GM12878 (cell line): Measurements from ENCODE around the gene CHRND. TPM values are rescaled to one million over a fixed set of nuclear protein-coding genes. Genes with fewer than 3 reads are reported as not detected.

Experiments
- ATAC-seq: fragments of 200-7000 bp; cut with Tn5 transposase; 3 replicates; pipeline ENCODE4 v1.9.1; 2020; ENCODE audit warnings: mild to moderate bottlenecking, moderate library complexity
- BruUV-seq: library from RNA; stranded (reverse); fragments of 400-500 nt; replicated peaks from 2 replicates; lab custom pipeline; 2021; lab: Mats Ljungman, UMichigan
- CTCF ChIA-PET: fragments of 300-600 bp; sonication (Branson Sonifier 250); formaldehyde crosslinking; extraction: SDS; loops from one replicate; lab custom pipeline; 2021; ENCODE audit warnings: inconsistent platforms; lab: Yijun Ruan, JAX
- POLR2A ChIA-PET: fragments of 350-600 bp; formaldehyde crosslinking; extraction: SDS; loops from one replicate; lab custom pipeline; 2021; ENCODE audit warnings: inconsistent platforms; lab: Charles Lee
- RAD21 ChIA-PET: fragments of 300-600 bp; sonication (Branson Sonifier 250); formaldehyde crosslinking; loops from one replicate; lab custom pipeline; 2023; ENCODE audit warnings: antibody characterized with exemption; ENCODE audit not compliant: unreplicated experiment; lab: Charles Lee
- SMC1A ChIA-PET: fragments of 300-600 bp; sonication (Branson Sonifier 250); formaldehyde crosslinking; loops from one replicate; lab custom pipeline; 2023; ENCODE audit not compliant: unreplicated experiment, uncharacterized antibody; lab: Charles Lee
- DNase-seq: peaks from one replicate; pipeline ENCODE4 v3.0.0-alpha.2; 2011; ENCODE audit warnings: low read depth, low spot score
- FAIRE-seq: peaks from 3 replicates; lab custom pipeline; 2011; peaks lifted over from hg19 to GRCh38; lab: Jason Lieb, UNC
- H2AFZ ChIP-seq: 2 replicates; pipeline ENCODE4 v1.6.0; 2011; ENCODE audit warnings: low read depth, low read length, control low read depth; ENCODE audit not compliant: control insufficient read depth
- H3K27ac ChIP-seq: 2 replicates; pipeline ENCODE4 v1.5.1; 2011; ENCODE audit warnings: control low read depth; ENCODE audit not compliant: control insufficient read depth, insufficient read depth
- H3K27me3 ChIP-seq, 2 experiments: replicated peaks in 1 of 2; 2 replicates each; pipeline versions ENCODE4 v1.6.0 to v1.6.1; 2011; ENCODE audit warnings: low read length in 1 of 2; ENCODE audit not compliant: control insufficient read depth in 2 of 2, insufficient read depth in 2 of 2
- H3K36me3 ChIP-seq, 2 experiments: 2 replicates each; pipeline ENCODE4 v1.5.1; 2011; ENCODE audit warnings: low read length in 1 of 2; ENCODE audit not compliant: control insufficient read depth in 2 of 2, insufficient read depth in 2 of 2
- H3K4me1 ChIP-seq: 2 replicates; pipeline ENCODE4 v1.6.1; 2011; ENCODE audit warnings: mild to moderate bottlenecking, low read length, moderate library complexity, mixed read lengths; ENCODE audit not compliant: control insufficient read depth, insufficient read depth
- H3K4me2 ChIP-seq: 2 replicates; pipeline ENCODE4 v1.6.0; 2011; ENCODE audit warnings: control low read depth; ENCODE audit not compliant: control insufficient read depth, insufficient read depth
- H3K4me3 ChIP-seq: fragments of 200-600 bp; sonication (generic); 2 replicates; pipeline ENCODE4 v1.5.1; 2016
- H3K79me2 ChIP-seq: 2 replicates; pipeline ENCODE4 v1.6.0; 2011; ENCODE audit warnings: low read length; ENCODE audit not compliant: control insufficient read depth, insufficient read depth
- H3K9ac ChIP-seq: 2 replicates; pipeline ENCODE4 v1.8.0; 2011; ENCODE audit warnings: low read length, control low read depth, mixed read lengths; ENCODE audit not compliant: control insufficient read depth, insufficient read depth
- H3K9me3 ChIP-seq: replicated peaks from 3 replicates; pipeline ENCODE4 v1.5.1; 2011; ENCODE audit warnings: mild to moderate bottlenecking, low read length; ENCODE audit not compliant: control insufficient read depth, insufficient read depth
- H4K20me1 ChIP-seq: 2 replicates; pipeline ENCODE4 v1.6.0; 2011; ENCODE audit not compliant: control insufficient read depth, insufficient read depth
- CBX5 ChIP-seq: sonication (generic); IDR thresholded peaks from 2 replicates; pipeline ENCODE4 v1.6.1; 2016; ENCODE audit warnings: low read depth, moderate library complexity, mild to moderate bottlenecking, inconsistent platforms
- MTA2 ChIP-seq: fragments of 450-650 bp; IDR thresholded peaks from 2 replicates; pipeline ENCODE4 v1.6.1; 2016; ENCODE audit warnings: low read depth, mild to moderate bottlenecking, moderate library complexity
- MYB ChIP-seq: fragments of 150-350 bp; IDR thresholded peaks from 2 replicates; pipeline ENCODE4 v1.6.1; 2014; ENCODE audit warnings: mild to moderate bottlenecking, low read depth, low read length, borderline replicate concordance
- NBN ChIP-seq: fragments of 450-650 bp; IDR thresholded peaks from 2 replicates; pipeline ENCODE4 v1.6.1; 2016
- NFXL1 ChIP-seq: fragments of 450-650 bp; IDR thresholded peaks from 2 replicates; pipeline ENCODE4 v1.6.1; 2017; ENCODE audit warnings: antibody characterized with exemption, mild to moderate bottlenecking, borderline replicate concordance
- POLR2AphosphoS5 ChIP-seq: IDR thresholded peaks from 2 replicates; pipeline ENCODE4 v1.6.1; 2011; ENCODE audit warnings: mild to moderate bottlenecking, low read length, inconsistent platforms
- WGBS: methylation state at CpG from one replicate; pipeline ENCODE4 v1.1.6; 2016; ENCODE audit warnings: low lambda C conversion rate; ENCODE audit not compliant: insufficient replicate concordance, insufficient coverage; ENCODE audit errors: missing lambda C conversion rate; 5-methylcytosine and 5-hydroxymethylcytosine counted together
- in situ Hi-C: fragments of 300-500 bp; cut with MboI; formaldehyde crosslinking; loops from 9 replicates; pipeline ENCODE4 v1.14.3; 2018; ENCODE audit warnings: mixed read lengths
- intact Hi-C: fragments of 100-400 bp; cut with micrococcal nuclease; formaldehyde crosslinking; loops from one replicate; pipeline ENCODE4 v1.14.2; 2022; ENCODE audit not compliant: unreplicated experiment
- polyA plus RNA-seq, 11 experiments: library from polyadenylated mRNA; depleted of rRNA in 4 of 11; unstranded in 6 of 11; stranded (reverse) in 5 of 11; fragments of >200 nt; fragmentation: Nextera tagmentation in 4 of 11; fragmentation: Illumina TruSeq in 1 of 11; extraction: Ambion mirVana in 4 of 11; extraction: Trizol in 1 of 11; gene quantifications; 1 replicate in 1 of 11; 2 replicates in 10 of 11; pipeline versions ENCODE4 v1.2.1 to v1.2.3, GENCODE V29; 2011 to 2016; ENCODE audit warnings: inconsistent platforms in 2 of 11, missing spikeins in 2 of 11, low read depth in 1 of 11
- total RNA-seq, 4 experiments: library from RNA; depleted of rRNA in 3 of 4; stranded (reverse); fragments of >200 nt in 3 of 4; fragmentation: Illumina TruSeq in 1 of 4; extraction: Trizol in 1 of 4; gene quantifications; 2 replicates each; pipeline versions ENCODE4 v1.2.1 to v1.2.3, GENCODE V29; 2013 to 2021
- TF ChIP-seq, protein P1 (sequence below): IDR thresholded peaks from 2 replicates; pipeline ENCODE4 v1.6.1; 2011; ENCODE audit warnings: low read depth, low read length, improper control_type of control experiment, borderline replicate concordance
- TF ChIP-seq, protein P2 (sequence below): IDR thresholded peaks from 2 replicates; pipeline ENCODE4 v1.6.1; 2011; ENCODE audit warnings: borderline replicate concordance, low read depth, mild to moderate bottlenecking, moderate library complexity, low read length; ENCODE audit not compliant: insufficient read depth, poor library complexity, severe bottlenecking

Gene CHRND
- total and polyA plus RNA-seq, 10 of the 15 experiments (the other 5 are each of a cell fraction or from before 2014, with no cell fraction given), result not detected

DNA sequence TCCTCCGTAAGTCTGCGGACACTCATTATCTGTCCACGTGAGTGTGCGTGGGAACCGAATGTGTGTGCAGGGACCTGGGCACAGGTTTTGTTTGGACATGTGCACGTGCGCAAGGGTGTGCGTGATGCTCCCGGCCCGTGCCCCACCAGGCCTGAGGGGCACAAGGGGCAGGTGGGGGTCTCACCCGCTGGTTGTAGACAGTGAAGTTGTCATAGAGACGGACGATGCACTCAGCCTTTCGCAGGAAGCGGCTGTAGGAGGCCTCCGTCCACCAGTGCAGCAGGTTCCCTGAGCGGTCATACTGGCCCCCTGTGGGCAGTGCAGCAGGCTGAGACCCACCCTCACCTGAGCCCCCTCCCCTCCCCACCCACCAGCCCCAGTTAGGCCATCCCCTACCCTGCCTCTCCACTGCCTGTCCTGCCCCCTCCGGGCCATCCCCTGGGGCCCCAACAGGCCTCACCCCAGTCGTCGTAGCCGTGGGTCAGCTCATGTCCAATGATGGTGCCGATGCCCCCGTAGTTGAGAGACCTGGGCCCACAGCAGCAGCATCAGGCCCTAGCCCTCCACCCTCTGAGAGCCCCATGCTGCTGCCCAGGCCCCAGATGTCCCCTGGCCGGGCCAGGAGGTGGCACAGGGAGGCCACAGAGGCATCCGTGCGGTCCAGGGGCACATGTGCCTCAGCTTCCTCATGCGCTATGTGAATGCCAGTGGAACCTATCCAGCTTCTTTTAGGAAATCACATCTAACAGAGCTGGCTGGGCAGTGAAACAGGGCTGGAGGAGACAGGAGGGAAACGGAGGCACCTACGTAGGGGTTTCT is 44.4 kb upstream of the CHRND start:
- ChIA-PET RAD21 (no interaction called here), POLR2A (no interaction called here), SMC1A (no interaction called here), CTCF (no interaction called here)
- Histone ChIP-seq H3K79me2 (no peaks in the 10 kb centered on the region), H3K27me3 (peaks cover 0 to 5% of the 10 kb centered on the region in 2 experiments; a peak in 3 of 4 replicates), H3K36me3 (no peaks in the 10 kb centered on the region), H3K4me2 (no peak overlapping the region), H3K4me3 (no peak overlapping the region), H3K9ac (no peak overlapping the region), H3K27ac (no peak overlapping the region), H3K4me1 (no peaks in the 10 kb centered on the region), H3K9me3 (no peaks in the 10 kb centered on the region), H4K20me1 (no peaks in the 10 kb centered on the region), H2AFZ (no peak overlapping the region)
- FAIRE-seq (no peak), ATAC-seq (no peak), DNase-seq (no peak)
- intact Hi-C loops (no loop called here), in situ Hi-C loops (no loop called here)
- no TSS peak for BruUV-seq
- no peak for TF ChIP-seq MTA2
- 56% methylated on average over 28 of the region's 29 CpGs for WGBS

DNA sequence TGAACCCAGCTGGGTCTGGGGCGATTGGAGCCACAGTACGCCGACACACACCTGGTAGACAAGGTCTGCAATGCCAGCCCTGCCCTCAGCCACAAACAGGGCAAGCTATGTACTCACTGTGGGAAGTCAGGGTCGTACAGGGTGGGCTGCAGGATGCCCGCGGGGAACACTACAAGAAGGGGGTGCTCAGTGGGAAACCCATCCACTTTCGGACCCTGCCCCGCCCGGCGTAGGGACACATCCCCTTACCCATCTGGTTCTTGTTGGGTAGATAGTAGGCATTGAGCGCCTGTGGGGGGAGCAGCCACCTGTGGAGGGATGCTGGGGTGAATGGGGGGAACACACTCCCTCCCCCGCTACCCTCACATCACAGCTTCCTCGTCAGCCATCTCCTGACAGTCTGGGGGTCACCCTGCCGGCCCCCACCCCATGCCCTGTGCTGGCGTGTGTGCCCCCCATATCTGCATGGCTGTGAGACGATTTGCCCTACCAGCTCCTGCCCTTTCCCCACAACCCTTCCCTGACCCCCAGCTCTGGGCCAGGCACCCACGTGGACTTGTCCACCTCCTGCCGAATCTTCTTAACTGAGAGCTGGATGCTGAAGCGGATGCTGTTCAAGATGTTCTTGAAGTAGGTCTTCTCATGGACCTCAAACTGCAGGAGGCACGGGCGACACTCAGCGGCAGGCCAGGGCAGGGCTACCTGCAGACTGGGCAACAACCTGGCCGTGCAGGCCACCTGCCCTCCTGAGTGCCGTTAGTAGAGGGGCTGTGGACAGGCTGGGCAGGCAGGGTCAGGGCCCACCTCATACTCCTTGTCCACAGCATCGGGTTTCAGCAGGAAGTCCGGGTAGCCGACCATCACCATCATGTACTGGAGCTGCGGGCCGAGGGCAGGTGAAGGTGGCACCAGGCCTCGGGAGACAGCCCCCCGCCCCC is 43.4 kb upstream of the CHRND start:
- H3K4me2 ChIP-seq, result no peak overlapping the region
- DNase-seq, result no peak
- ChIA-PET CTCF (no interaction called here), SMC1A (no interaction called here), POLR2A (no interaction called here), RAD21 (no interaction called here)
- H4K20me1 ChIP-seq, result no peaks in the 10 kb centered on the region
- FAIRE-seq, result no peak
- no peak overlapping the region for H3K4me3 ChIP-seq
- BruUV-seq, result no TSS peak
- no peak overlapping the region for H3K27ac ChIP-seq
- 34% methylated on average over 31 of the region's 31 CpGs for WGBS
- H3K4me1 ChIP-seq, result no peaks in the 10 kb centered on the region
- no peaks in the 10 kb centered on the region for H3K79me2 ChIP-seq
- ATAC-seq, result no peak
- peaks cover 0 to 6% of the 10 kb centered on the region in 2 experiments; a peak in 3 of 4 replicates for H3K27me3 ChIP-seq
- no peaks in the 10 kb centered on the region for H3K36me3 ChIP-seq
- no peak overlapping the region for H3K9ac ChIP-seq
- intact Hi-C loops, result no loop called here
- no peaks in the 10 kb centered on the region for H3K9me3 ChIP-seq
- in situ Hi-C loops, result no loop called here
- no peak overlapping the region for H2AFZ ChIP-seq
- TF ChIP-seq, protein P1, sequence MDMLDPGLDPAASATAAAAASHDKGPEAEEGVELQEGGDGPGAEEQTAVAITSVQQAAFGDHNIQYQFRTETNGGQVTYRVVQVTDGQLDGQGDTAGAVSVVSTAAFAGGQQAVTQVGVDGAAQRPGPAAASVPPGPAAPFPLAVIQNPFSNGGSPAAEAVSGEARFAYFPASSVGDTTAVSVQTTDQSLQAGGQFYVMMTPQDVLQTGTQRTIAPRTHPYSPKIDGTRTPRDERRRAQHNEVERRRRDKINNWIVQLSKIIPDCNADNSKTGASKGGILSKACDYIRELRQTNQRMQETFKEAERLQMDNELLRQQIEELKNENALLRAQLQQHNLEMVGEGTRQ, result no peak
- TF ChIP-seq CBX5 (no peak), MYB (no peak), POLR2AphosphoS5 (no peak), NFXL1 (no peak), NBN (no peak)
- TF ChIP-seq, protein P2, sequence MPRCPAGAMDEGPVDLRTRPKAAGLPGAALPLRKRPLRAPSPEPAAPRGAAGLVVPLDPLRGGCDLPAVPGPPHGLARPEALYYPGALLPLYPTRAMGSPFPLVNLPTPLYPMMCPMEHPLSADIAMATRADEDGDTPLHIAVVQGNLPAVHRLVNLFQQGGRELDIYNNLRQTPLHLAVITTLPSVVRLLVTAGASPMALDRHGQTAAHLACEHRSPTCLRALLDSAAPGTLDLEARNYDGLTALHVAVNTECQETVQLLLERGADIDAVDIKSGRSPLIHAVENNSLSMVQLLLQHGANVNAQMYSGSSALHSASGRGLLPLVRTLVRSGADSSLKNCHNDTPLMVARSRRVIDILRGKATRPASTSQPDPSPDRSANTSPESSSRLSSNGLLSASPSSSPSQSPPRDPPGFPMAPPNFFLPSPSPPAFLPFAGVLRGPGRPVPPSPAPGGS, result no peak
